IMR-90 (cell line): ENCODE results near the gene CBX8. TPM values are rescaled to one million over a fixed set of nuclear protein-coding genes. Genes with fewer than 3 reads are reported as not detected.

Experiments used
- ATAC-seq: fragments of 200-7000 bp; cut with Tn5 transposase; 2 replicates; pipeline ENCODE4 v1.9.1; 2020; ENCODE audit warnings: low read depth, mild to moderate bottlenecking, moderate library complexity
- BruUV-seq: library from RNA; stranded (reverse); fragments of 400-500 nt; replicated peaks from 2 replicates; lab custom pipeline; 2021; lab: Mats Ljungman, UMichigan
- CTCF ChIA-PET: fragments of 300-600 bp; formaldehyde crosslinking; extraction: SDS; loops from one replicate; lab custom pipeline; 2021; ENCODE audit warnings: antibody characterized with exemption; lab: Yijun Ruan, JAX
- POLR2A ChIA-PET: fragments of 300-600 bp; sonication (Branson Sonifier 250); formaldehyde crosslinking; loops from one replicate; lab custom pipeline; 2022; ENCODE audit warnings: antibody characterized with exemption; ENCODE audit not compliant: unreplicated experiment; lab: Charles Lee
- DNase-seq: peaks from one replicate; pipeline ENCODE4 v3.0.0; 2013
- H2AFZ ChIP-seq: replicated peaks from 2 replicates; pipeline ENCODE3; 2013; ENCODE audit warnings: low read length, mild to moderate bottlenecking; ENCODE audit not compliant: poor library complexity
- H2AK5ac ChIP-seq: 2 replicates; pipeline ENCODE4 v1.6.1; 2013; ENCODE audit warnings: low read depth, low read length, inconsistent platforms
- H2AK9ac ChIP-seq: replicated peaks from 2 replicates; pipeline ENCODE3; 2013; ENCODE audit warnings: mild to moderate bottlenecking, low read depth, low read length, moderate library complexity; ENCODE audit not compliant: poor library complexity
- H2BK120ac ChIP-seq: 2 replicates; pipeline ENCODE4 v1.6.1; 2013; ENCODE audit warnings: low read depth, low read length, inconsistent platforms
- H2BK15ac ChIP-seq: 3 replicates; pipeline ENCODE4 v1.6.1; 2013; ENCODE audit warnings: low read depth, low read length, inconsistent platforms
- H2BK20ac ChIP-seq: 2 replicates; pipeline ENCODE4 v1.6.1; 2013; ENCODE audit warnings: low read depth, mild to moderate bottlenecking, inconsistent platforms, low read length, moderate library complexity
- H2BK5ac ChIP-seq: 2 replicates; pipeline ENCODE4 v1.6.1; 2013; ENCODE audit warnings: mild to moderate bottlenecking, low read depth, low read length, inconsistent platforms; ENCODE audit not compliant: poor library complexity, severe bottlenecking
- H3K14ac ChIP-seq: replicated peaks from 2 replicates; pipeline ENCODE4 v1.6.1; 2013; ENCODE audit warnings: low read depth, low read length, inconsistent platforms
- H3K18ac ChIP-seq: 2 replicates; pipeline ENCODE4 v1.6.1; 2013; ENCODE audit warnings: low read depth, low read length, control low read depth
- H3K23ac ChIP-seq: 2 replicates; pipeline ENCODE4 v1.6.1; 2013; ENCODE audit warnings: low read depth, low read length, inconsistent platforms
- H3K27ac ChIP-seq: 2 replicates; pipeline ENCODE4 v1.5.1; 2013; ENCODE audit warnings: mild to moderate bottlenecking, control low read depth, low read length; ENCODE audit not compliant: insufficient read depth
- H3K27me3 ChIP-seq: 2 replicates; pipeline ENCODE4 v1.6.1; 2013; ENCODE audit warnings: low read length; ENCODE audit not compliant: control insufficient read depth, insufficient read depth
- H3K36me3 ChIP-seq: 2 replicates; pipeline ENCODE4 v1.6.1; 2013; ENCODE audit warnings: low read length, mixed read lengths; ENCODE audit not compliant: control insufficient read depth, insufficient read depth
- H3K4ac ChIP-seq: 2 replicates; pipeline ENCODE4 v1.6.1; 2013; ENCODE audit warnings: low read depth, low read length, inconsistent platforms
- H3K4me1 ChIP-seq: 2 replicates; pipeline ENCODE4 v1.6.1; 2013; ENCODE audit warnings: low read length, mixed read lengths; ENCODE audit not compliant: control insufficient read depth, insufficient read depth
- H3K4me2 ChIP-seq: 2 replicates; pipeline ENCODE4 v1.6.1; 2013; ENCODE audit warnings: low read depth, mild to moderate bottlenecking, control low read depth, low read length, moderate library complexity
- H3K4me3 ChIP-seq: 2 replicates; pipeline ENCODE4 v1.5.1; 2013; ENCODE audit warnings: low read depth, mild to moderate bottlenecking, control low read depth, low read length, moderate library complexity; ENCODE audit not compliant: insufficient read depth
- H3K56ac ChIP-seq: 2 replicates; pipeline ENCODE4 v1.6.1; 2013; ENCODE audit warnings: low read length, inconsistent platforms; ENCODE audit not compliant: insufficient read depth; ENCODE audit errors: extremely low read depth
- H3K79me1 ChIP-seq, 2 experiments: 2 replicates each; pipeline ENCODE4 v1.6.1; 2013; ENCODE audit warnings: low read length in 2 of 2, inconsistent platforms in 1 of 2, low read depth in 1 of 2
- H3K9ac ChIP-seq: 2 replicates; pipeline ENCODE4 v1.6.1; 2013; ENCODE audit warnings: low read depth, low read length, control low read depth
- H3K9me1 ChIP-seq: 2 replicates; pipeline ENCODE4 v1.6.1; 2013; ENCODE audit warnings: low read length, inconsistent platforms; ENCODE audit not compliant: insufficient read depth
- H3K9me3 ChIP-seq: 2 replicates; pipeline ENCODE4 v1.6.1; 2013; ENCODE audit warnings: low read length; ENCODE audit not compliant: control insufficient read depth, insufficient read depth
- H4K20me1 ChIP-seq: 2 replicates; pipeline ENCODE4 v1.6.1; 2013; ENCODE audit warnings: low read length, inconsistent platforms; ENCODE audit not compliant: insufficient read depth
- H4K5ac ChIP-seq: 2 replicates; pipeline ENCODE4 v1.6.1; 2013; ENCODE audit warnings: mild to moderate bottlenecking, low read depth, low read length, control low read depth
- H4K8ac ChIP-seq, 2 experiments: 2 replicates each; pipeline ENCODE4 v1.6.1; 2013; ENCODE audit warnings: low read depth in 2 of 2, low read length in 2 of 2, control low read depth in 1 of 2, inconsistent platforms in 1 of 2
- H4K91ac ChIP-seq: 2 replicates; pipeline ENCODE4 v1.6.1; 2013; ENCODE audit warnings: low read depth, low read length, inconsistent platforms; ENCODE audit not compliant: insufficient read depth
- BHLHE40 ChIP-seq: fragments of 150-350 bp; IDR thresholded peaks from 2 replicates; pipeline ENCODE4 v1.6.1; 2016; ENCODE audit warnings: mild to moderate bottlenecking, low read depth, low read length
- CEBPB ChIP-seq: IDR thresholded peaks from 2 replicates; pipeline ENCODE4 v1.6.1; 2012; ENCODE audit warnings: low read depth, low read length, improper control_type of control experiment
- CHD1 ChIP-seq: IDR thresholded peaks from 2 replicates; pipeline ENCODE4 v1.6.1; 2012; ENCODE audit warnings: low read depth, low read length, improper control_type of control experiment
- FOS ChIP-seq: fragments of 150-350 bp; IDR thresholded peaks from 2 replicates; pipeline ENCODE4 v1.6.1; 2016; ENCODE audit warnings: low read depth, low read length
- MAFK ChIP-seq: IDR thresholded peaks from 2 replicates; pipeline ENCODE4 v1.6.1; 2012; ENCODE audit warnings: low read depth, low read length, improper control_type of control experiment
- MAZ ChIP-seq: IDR thresholded peaks from 2 replicates; pipeline ENCODE4 v1.6.1; 2012; ENCODE audit warnings: low read depth, mild to moderate bottlenecking, low read length, improper control_type of control experiment, moderate library complexity, borderline replicate concordance
- MXI1 ChIP-seq: IDR thresholded peaks from 2 replicates; pipeline ENCODE4 v1.6.1; 2012; ENCODE audit warnings: low read depth, mild to moderate bottlenecking, low read length, moderate library complexity, borderline replicate concordance
- NFE2L2 ChIP-seq: fragments of 150-350 bp; IDR thresholded peaks from 2 replicates; pipeline ENCODE4 v1.6.1; 2016; ENCODE audit warnings: low read depth, mild to moderate bottlenecking, low read length
- POLR2A ChIP-seq: IDR thresholded peaks from 2 replicates; pipeline ENCODE4 v1.6.1; 2012; ENCODE audit warnings: mild to moderate bottlenecking, low read depth, low read length
- RAD21 ChIP-seq: IDR thresholded peaks from 2 replicates; pipeline ENCODE4 v1.6.1; 2012; ENCODE audit warnings: low read length, improper control_type of control experiment
- RCOR1 ChIP-seq: IDR thresholded peaks from 2 replicates; pipeline ENCODE4 v1.6.1; 2012; ENCODE audit warnings: mild to moderate bottlenecking, low read length, improper control_type of control experiment; ENCODE audit not compliant: insufficient replicate concordance
- SMC3 ChIP-seq: fragments of 150-350 bp; IDR thresholded peaks from 2 replicates; pipeline ENCODE4 v1.6.1; 2016; ENCODE audit warnings: low read depth, mild to moderate bottlenecking, antibody characterized with exemption, low read length, moderate library complexity
- WGBS, 2 experiments: methylation state at CpG; one replicate each; pipeline versions ENCODE4 v1.1.5 to v1.1.7; 2013; ENCODE audit warnings: missing lambda C conversion rate in 2 of 2; ENCODE audit not compliant: insufficient read length in 1 of 2; ENCODE audit errors: extremely low coverage in 2 of 2; 5-methylcytosine and 5-hydroxymethylcytosine counted together
- dilution Hi-C: fragments of 300-500 bp; cut with HindIII; formaldehyde crosslinking; loops from one replicate; pipeline ENCODE4 v1.14.3; 2018; ENCODE audit warnings: low sequenced_read_pairs; ENCODE audit not compliant: unreplicated experiment
- in situ Hi-C: fragments of 300-500 bp; cut with MboI; formaldehyde crosslinking; loops from 3 replicates; pipeline ENCODE4 v1.14.3; 2019; ENCODE audit warnings: low sequenced_read_pairs, inconsistent platforms, mixed read lengths
- intact Hi-C: fragments of 100-400 bp; cut with micrococcal nuclease; formaldehyde crosslinking; loops from 2 replicates; pipeline ENCODE4 v1.10.0; 2022
- polyA plus RNA-seq, 3 experiments: library from polyadenylated mRNA; depleted of rRNA; stranded (reverse); fragments of >200 nt; gene quantifications; 2 replicates each; pipeline ENCODE4 v1.2.3, GENCODE V29; 2012; ENCODE audit warnings: low replicate concordance in 1 of 3
- total RNA-seq: library from RNA; depleted of rRNA; stranded (reverse); fragments of >200 nt; gene quantifications from 2 replicates; pipeline ENCODE4 v1.2.3, GENCODE V29; 2012
- TF ChIP-seq, protein P1 (sequence below): conservative IDR thresholded peaks from 2 replicates; pipeline ENCODE4 v1.5.1; 2012; ENCODE audit warnings: mild to moderate bottlenecking, low read depth, low read length, improper control_type of control experiment
- TF ChIP-seq, protein P2 (sequence below): fragments of 150-350 bp; IDR thresholded peaks from 2 replicates; pipeline ENCODE4 v1.6.1; 2017; ENCODE audit warnings: mild to moderate bottlenecking, antibody characterized with exemption, low read length, low read depth
- TF ChIP-seq, protein P3 (sequence below): fragments of 150-350 bp; IDR thresholded peaks from 2 replicates; pipeline ENCODE4 v1.6.1; 2016; ENCODE audit warnings: low read depth, mild to moderate bottlenecking, low read length, moderate library complexity, borderline replicate concordance

Gene CBX8
- total and polyA plus RNA-seq, 2 of the 4 experiments (the other 2 are of a cell fraction): 3.2 to 5.4 TPM

DNA sequence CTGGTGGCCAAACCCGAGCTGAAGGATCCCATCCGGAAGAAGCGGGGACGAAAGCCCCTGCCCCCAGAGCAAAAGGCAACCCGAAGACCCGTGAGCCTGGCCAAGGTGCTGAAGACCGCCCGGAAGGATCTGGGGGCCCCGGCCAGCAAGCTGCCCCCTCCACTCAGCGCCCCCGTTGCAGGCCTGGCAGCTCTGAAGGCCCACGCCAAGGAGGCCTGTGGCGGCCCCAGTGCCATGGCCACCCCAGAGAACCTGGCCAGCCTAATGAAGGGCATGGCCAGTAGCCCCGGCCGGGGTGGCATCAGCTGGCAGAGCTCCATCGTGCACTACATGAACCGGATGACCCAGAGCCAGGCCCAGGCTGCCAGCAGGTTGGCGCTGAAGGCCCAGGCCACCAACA lies 13.0 kb downstream of the CBX8 start:
- ATAC-seq: no peak
- H4K91ac ChIP-seq: no peak overlapping the region
- 97% methylated on average over 10 of the region's 18 CpGs; no CpG with 5 or more reads in 1 of the 2 experiments for WGBS, 2 experiments
- no peak overlapping the region for H3K4ac ChIP-seq
- intact Hi-C loops: no loop called here
- TF ChIP-seq SMC3 (no peak), NFE2L2 (no peak), RAD21 (no peak), MAFK (no peak), MAZ (no peak), CHD1 (no peak), BHLHE40 (no peak), RCOR1 (no peak), CEBPB (no peak), FOS (no peak), MXI1 (no peak), POLR2A (no peak)
- TF ChIP-seq, protein P1, sequence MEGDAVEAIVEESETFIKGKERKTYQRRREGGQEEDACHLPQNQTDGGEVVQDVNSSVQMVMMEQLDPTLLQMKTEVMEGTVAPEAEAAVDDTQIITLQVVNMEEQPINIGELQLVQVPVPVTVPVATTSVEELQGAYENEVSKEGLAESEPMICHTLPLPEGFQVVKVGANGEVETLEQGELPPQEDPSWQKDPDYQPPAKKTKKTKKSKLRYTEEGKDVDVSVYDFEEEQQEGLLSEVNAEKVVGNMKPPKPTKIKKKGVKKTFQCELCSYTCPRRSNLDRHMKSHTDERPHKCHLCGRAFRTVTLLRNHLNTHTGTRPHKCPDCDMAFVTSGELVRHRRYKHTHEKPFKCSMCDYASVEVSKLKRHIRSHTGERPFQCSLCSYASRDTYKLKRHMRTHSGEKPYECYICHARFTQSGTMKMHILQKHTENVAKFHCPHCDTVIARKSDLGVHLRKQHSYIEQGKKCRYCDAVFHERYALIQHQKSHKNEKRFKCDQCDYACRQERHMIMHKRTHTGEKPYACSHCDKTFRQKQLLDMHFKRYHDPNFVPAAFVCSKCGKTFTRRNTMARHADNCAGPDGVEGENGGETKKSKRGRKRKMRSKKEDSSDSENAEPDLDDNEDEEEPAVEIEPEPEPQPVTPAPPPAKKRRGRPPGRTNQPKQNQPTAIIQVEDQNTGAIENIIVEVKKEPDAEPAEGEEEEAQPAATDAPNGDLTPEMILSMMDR: no peak
- TF ChIP-seq, protein P2, sequence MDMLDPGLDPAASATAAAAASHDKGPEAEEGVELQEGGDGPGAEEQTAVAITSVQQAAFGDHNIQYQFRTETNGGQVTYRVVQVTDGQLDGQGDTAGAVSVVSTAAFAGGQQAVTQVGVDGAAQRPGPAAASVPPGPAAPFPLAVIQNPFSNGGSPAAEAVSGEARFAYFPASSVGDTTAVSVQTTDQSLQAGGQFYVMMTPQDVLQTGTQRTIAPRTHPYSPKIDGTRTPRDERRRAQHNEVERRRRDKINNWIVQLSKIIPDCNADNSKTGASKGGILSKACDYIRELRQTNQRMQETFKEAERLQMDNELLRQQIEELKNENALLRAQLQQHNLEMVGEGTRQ: no peak
- TF ChIP-seq, protein P3, sequence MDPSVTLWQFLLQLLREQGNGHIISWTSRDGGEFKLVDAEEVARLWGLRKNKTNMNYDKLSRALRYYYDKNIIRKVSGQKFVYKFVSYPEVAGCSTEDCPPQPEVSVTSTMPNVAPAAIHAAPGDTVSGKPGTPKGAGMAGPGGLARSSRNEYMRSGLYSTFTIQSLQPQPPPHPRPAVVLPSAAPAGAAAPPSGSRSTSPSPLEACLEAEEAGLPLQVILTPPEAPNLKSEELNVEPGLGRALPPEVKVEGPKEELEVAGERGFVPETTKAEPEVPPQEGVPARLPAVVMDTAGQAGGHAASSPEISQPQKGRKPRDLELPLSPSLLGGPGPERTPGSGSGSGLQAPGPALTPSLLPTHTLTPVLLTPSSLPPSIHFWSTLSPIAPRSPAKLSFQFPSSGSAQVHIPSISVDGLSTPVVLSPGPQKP: no peak
- H3K4me2 ChIP-seq: no peak overlapping the region
- no peaks in the 10 kb centered on the region for H3K9me3 ChIP-seq
- H2BK15ac ChIP-seq: no peak overlapping the region
- H3K27me3 ChIP-seq: peaks cover 9% of the 10 kb centered on the region
- no peak overlapping the region for H3K23ac ChIP-seq
- H3K9me1 ChIP-seq: no peaks in the 10 kb centered on the region
- no peak overlapping the region for H3K4me3 ChIP-seq
- ChIA-PET POLR2A (no interaction called here), CTCF (no interaction called here)
- no peak overlapping the region for H2BK5ac ChIP-seq
- H2BK20ac ChIP-seq: no peak overlapping the region
- no peaks in the 10 kb centered on the region; a peak in 1 of 4 replicates for H3K79me1 ChIP-seq
- peaks cover 4% of the 10 kb centered on the region for H3K36me3 ChIP-seq
- H4K8ac ChIP-seq: no peak overlapping the region
- no peak overlapping the region for H3K9ac ChIP-seq
- no peak overlapping the region for H2AFZ ChIP-seq
- H3K56ac ChIP-seq: no peak overlapping the region
- no peak overlapping the region for H3K14ac ChIP-seq
- H4K5ac ChIP-seq: no peak overlapping the region
- H2AK9ac ChIP-seq: no peak overlapping the region
- H2BK120ac ChIP-seq: no peak overlapping the region
- no peak overlapping the region for H3K18ac ChIP-seq
- BruUV-seq: no TSS peak
- no peaks in the 10 kb centered on the region; the same call in 1 of the 2 replicates for H3K4me1 ChIP-seq
- peaks cover 8% of the 10 kb centered on the region; the same call in 1 of the 2 replicates for H4K20me1 ChIP-seq
- no peak for DNase-seq
- H2AK5ac ChIP-seq: no peak overlapping the region
- in situ Hi-C loops: loop anchor here (10.0 kb wide), 1 partner anchor 131 kb away; no protein-coding TSS in a partner anchor
- dilution Hi-C loops: no loop called here
- no peak overlapping the region for H3K27ac ChIP-seq
